Fibroblast of mammary gland (primary cell): ENCODE data around the gene PAH.

Experiments
- DNase-seq: peaks from one replicate; pipeline ENCODE4 v3.0.0-alpha.2; 2010; ENCODE audit warnings: low read depth
- H3K4me3 ChIP-seq: 2 replicates; pipeline ENCODE4 v1.5.1; 2011; ENCODE audit warnings: low read depth, mild to moderate bottlenecking, low read length, moderate library complexity; ENCODE audit not compliant: control insufficient read depth
- TF ChIP-seq, protein P1 (sequence below): conservative IDR thresholded peaks from 2 replicates; pipeline ENCODE4 v1.5.1; 2011; ENCODE audit warnings: low read depth, low read length, inconsistent platforms; ENCODE audit not compliant: control insufficient read depth, insufficient read depth

Gene PAH

DNA sequence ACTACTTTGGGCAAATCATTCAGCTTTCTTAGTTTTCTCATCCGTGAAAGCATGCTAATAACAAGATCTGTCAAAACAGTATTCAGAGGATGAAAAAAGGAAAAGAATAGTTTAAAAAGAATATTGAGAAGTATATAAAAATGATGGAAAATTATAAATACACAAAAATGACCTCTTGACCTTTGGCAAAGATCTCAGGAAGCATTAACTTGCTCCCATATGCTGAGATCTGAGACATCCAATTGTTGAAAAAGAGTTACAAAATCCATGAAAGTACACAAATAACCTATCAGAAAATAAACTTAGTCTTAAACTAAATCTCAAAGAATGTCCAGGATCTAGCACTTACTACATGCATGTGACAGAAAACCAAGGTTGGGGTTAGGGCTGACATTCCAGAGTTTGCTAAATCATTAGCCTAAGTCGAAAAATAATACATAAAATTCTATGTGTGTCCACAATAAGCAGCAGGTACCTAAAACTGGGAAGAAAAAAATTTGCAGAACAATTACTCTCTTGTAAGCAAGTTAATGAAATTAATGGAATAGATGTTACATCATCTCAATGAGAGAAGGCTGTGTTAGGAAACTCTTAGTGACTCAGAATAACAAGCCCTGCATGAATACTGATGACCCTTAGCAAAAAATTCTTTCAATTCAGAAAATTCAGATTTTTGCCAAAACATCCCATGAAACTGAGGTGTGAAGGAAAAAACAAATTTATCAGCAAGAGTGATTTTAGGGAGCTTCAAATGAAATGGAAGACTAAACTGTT lies 3.4 kb downstream of the PAH start:
- H3K4me3 ChIP-seq = no peak overlapping the region
- no peak for DNase-seq
- TF ChIP-seq, protein P1, sequence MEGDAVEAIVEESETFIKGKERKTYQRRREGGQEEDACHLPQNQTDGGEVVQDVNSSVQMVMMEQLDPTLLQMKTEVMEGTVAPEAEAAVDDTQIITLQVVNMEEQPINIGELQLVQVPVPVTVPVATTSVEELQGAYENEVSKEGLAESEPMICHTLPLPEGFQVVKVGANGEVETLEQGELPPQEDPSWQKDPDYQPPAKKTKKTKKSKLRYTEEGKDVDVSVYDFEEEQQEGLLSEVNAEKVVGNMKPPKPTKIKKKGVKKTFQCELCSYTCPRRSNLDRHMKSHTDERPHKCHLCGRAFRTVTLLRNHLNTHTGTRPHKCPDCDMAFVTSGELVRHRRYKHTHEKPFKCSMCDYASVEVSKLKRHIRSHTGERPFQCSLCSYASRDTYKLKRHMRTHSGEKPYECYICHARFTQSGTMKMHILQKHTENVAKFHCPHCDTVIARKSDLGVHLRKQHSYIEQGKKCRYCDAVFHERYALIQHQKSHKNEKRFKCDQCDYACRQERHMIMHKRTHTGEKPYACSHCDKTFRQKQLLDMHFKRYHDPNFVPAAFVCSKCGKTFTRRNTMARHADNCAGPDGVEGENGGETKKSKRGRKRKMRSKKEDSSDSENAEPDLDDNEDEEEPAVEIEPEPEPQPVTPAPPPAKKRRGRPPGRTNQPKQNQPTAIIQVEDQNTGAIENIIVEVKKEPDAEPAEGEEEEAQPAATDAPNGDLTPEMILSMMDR = no peak

DNA sequence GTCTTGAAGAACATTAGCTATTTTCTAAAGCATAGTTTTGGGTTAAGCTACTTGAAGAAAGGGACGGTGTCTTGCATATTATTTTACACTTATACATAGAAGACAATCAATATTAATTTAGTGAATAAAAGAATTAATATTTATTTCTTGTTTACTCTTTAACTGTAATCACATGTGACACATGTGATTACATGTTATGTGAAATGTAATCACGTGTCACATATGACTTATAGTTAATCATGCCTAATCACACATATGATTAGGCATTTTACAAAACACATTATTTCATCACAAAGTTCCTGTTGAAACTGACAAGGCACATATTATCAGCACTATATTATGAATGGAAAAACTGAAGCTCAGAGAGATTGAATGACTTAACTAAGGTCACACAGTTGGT lies 4.8 kb downstream of the PAH start:
- TF ChIP-seq, protein P1 = no peak

DNA sequence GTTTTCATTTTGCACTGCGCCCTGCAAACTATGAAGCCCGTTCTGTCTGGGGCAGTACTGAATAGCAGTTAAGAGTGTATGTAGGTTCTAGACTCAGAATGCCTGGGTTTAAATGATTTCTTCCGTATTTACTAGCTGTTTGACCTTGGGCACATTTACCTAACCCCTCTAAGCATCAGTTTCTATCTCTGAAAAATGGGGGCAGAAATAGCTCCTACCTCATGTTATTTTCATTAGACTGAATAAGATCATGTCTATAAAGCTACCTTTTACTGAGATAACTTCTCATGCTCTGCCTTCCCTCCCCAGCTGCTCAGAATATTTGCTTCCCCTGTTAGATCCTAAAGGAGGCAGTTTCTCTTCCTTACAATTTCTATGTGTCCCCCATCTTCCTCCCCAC lies 5.7 kb downstream of the PAH start:
- no peak overlapping the region for H3K4me3 ChIP-seq
- no peak for DNase-seq
- TF ChIP-seq, protein P1 = no peak

More for the DNA sequence above, 4.8 kb downstream of the PAH start:
- no peak for DNase-seq
- no peak overlapping the region for H3K4me3 ChIP-seq

DNA sequence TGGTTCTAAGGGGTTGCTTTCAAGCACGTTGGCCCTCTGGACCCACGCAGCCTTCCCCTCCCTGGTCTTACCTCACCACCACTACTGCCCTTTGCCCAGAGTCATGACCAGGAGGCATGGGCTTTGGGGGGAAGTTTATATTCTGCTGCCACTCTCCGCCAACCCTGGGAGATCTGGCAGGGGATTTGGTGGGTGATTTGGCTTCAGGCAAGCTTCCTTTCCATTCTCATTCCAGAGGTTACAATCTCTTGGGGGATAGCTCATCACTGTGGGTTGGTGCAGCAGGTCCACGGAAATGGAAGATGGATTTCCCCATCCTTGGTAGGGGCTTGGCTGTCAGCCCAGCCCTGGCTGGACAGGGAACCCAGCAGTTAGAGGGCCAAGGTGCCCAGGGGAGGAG lies 6.3 kb downstream of the PAH start:
- no peak overlapping the region for H3K4me3 ChIP-seq
- no peak for DNase-seq
- TF ChIP-seq, protein P1 = no peak

DNA sequence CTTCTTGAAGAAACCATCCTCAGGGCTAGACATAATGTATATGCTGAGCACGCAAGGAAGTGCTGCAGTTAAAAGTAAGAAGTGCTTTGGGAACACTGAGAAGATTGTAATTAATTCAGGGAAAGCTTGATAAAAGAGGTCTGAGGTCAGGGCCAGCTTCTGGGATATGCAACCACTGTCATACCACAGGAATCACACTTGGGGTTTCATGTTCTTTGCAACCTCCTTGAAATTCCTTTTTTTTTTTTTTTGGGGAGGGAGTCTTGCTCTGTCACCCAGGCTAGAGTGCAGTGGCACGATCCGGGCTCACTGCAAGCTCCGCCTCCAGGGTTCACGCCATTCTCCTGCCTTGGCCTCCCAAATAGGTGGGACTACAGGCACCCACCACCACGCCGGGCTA lies 6.9 kb downstream of the PAH start:
- TF ChIP-seq, protein P1 = no peak
- no peak for DNase-seq
- H3K4me3 ChIP-seq = no peak overlapping the region

DNA sequence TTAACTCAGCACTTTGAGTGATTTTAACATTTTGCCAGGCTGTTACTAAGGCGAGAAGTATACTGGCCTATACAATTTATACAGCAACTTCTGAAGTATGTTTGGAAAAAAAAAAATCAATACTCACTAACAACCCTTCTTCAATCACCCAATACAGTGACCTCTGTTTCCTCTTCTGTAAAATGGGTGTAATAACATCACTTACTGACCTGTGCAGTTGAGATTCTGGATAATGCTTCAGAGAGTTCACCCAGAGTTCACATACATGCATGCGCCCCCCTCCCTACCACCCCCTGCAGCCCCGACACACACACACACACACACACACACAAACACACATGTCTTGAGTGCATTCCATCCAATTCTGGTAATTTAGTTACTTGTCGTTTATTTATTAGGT lies 9.1 kb downstream of the PAH start:
- no peak overlapping the region for H3K4me3 ChIP-seq
- TF ChIP-seq, protein P1 = no peak
- DNase-seq = no peak
